MM.1S (cell line): ENCODE data around the gene BORCS6.
A peak's percentile ranks its signal among the peaks of the same experiment; 100 is the strongest.

Experiments used
- DNase-seq: peaks from one replicate; pipeline ENCODE4 v3.0.0-alpha.2; 2015
- H2AFZ ChIP-seq: fragments of 300-600 bp; sonication (generic); 2 replicates; pipeline ENCODE4 v1.6.0; 2016; ENCODE audit warnings: antibody characterized with exemption, low read length
- H3F3A ChIP-seq: fragments of 300-600 bp; sonication (generic); 2 replicates; pipeline ENCODE4 v1.6.1; 2016; ENCODE audit warnings: mild to moderate bottlenecking, antibody characterized with exemption, low read length, moderate library complexity, mixed read lengths; ENCODE audit not compliant: insufficient read depth
- H3K27ac ChIP-seq: fragments of 300-600 bp; sonication (generic); 2 replicates; pipeline ENCODE4 v1.5.1; 2016; ENCODE audit warnings: mild to moderate bottlenecking, low read length
- H3K27me3 ChIP-seq: fragments of 300-600 bp; sonication (generic); replicated peaks from 2 replicates; pipeline ENCODE4 v1.6.0; 2016; ENCODE audit warnings: low read length; ENCODE audit not compliant: insufficient read depth
- H3K36me3 ChIP-seq: fragments of 300-600 bp; sonication (generic); replicated peaks from 2 replicates; pipeline ENCODE4 v1.6.1; 2016; ENCODE audit warnings: mild to moderate bottlenecking, low read length, mixed read lengths; ENCODE audit not compliant: insufficient read depth
- H3K4me1 ChIP-seq: fragments of 300-600 bp; sonication (generic); 2 replicates; pipeline ENCODE4 v1.6.1; 2016; ENCODE audit warnings: low read length, mixed read lengths
- H3K4me2 ChIP-seq: fragments of 300-600 bp; sonication (generic); 2 replicates; pipeline ENCODE4 v1.6.0; 2016; ENCODE audit warnings: low read depth, low read length
- H3K4me3 ChIP-seq: fragments of 300-600 bp; sonication (generic); 2 replicates; pipeline ENCODE4 v1.5.1; 2016; ENCODE audit warnings: low read length, mixed read lengths
- H3K79me2 ChIP-seq: fragments of 300-600 bp; sonication (generic); 2 replicates; pipeline ENCODE4 v1.6.1; 2016; ENCODE audit warnings: mixed run types, low read length, mixed read lengths
- H3K9ac ChIP-seq: fragments of 300-600 bp; sonication (generic); 2 replicates; pipeline ENCODE4 v1.6.1; 2016; ENCODE audit warnings: low read length, mixed read lengths
- H3K9me2 ChIP-seq: fragments of 300-600 bp; sonication (generic); replicated peaks from 2 replicates; pipeline ENCODE4 v1.6.1; 2016; ENCODE audit warnings: mild to moderate bottlenecking, low read length, mixed read lengths; ENCODE audit not compliant: insufficient read depth
- H3K9me3 ChIP-seq: fragments of 300-600 bp; sonication (generic); replicated peaks from 2 replicates; pipeline ENCODE4 v1.6.1; 2016; ENCODE audit warnings: mild to moderate bottlenecking, low read length, mixed read lengths; ENCODE audit not compliant: insufficient read depth
- H4K20me1 ChIP-seq: fragments of 300-600 bp; sonication (generic); 2 replicates; pipeline ENCODE4 v1.6.1; 2016; ENCODE audit warnings: mild to moderate bottlenecking, low read length, moderate library complexity, mixed read lengths; ENCODE audit not compliant: insufficient read depth
- EZH2 ChIP-seq: fragments of 300-600 bp; sonication (generic); optimal IDR thresholded peaks from 2 replicates; pipeline ENCODE3; 2017; ENCODE audit warnings: low read depth, mild to moderate bottlenecking, antibody characterized with exemption, low read length, mixed read lengths
- EZH2phosphoT487 ChIP-seq: fragments of 300-600 bp; sonication (generic); IDR thresholded peaks from 2 replicates; pipeline ENCODE4 v1.6.1; 2018; ENCODE audit warnings: antibody characterized with exemption, low read length
- TF ChIP-seq, protein P1 (sequence below): fragments of 300-600 bp; sonication (generic); IDR thresholded peaks from 2 replicates; pipeline ENCODE4 v1.5.1; 2016; ENCODE audit warnings: antibody characterized with exemption, low read length, mixed read lengths

BORCS6 gene

DNA sequence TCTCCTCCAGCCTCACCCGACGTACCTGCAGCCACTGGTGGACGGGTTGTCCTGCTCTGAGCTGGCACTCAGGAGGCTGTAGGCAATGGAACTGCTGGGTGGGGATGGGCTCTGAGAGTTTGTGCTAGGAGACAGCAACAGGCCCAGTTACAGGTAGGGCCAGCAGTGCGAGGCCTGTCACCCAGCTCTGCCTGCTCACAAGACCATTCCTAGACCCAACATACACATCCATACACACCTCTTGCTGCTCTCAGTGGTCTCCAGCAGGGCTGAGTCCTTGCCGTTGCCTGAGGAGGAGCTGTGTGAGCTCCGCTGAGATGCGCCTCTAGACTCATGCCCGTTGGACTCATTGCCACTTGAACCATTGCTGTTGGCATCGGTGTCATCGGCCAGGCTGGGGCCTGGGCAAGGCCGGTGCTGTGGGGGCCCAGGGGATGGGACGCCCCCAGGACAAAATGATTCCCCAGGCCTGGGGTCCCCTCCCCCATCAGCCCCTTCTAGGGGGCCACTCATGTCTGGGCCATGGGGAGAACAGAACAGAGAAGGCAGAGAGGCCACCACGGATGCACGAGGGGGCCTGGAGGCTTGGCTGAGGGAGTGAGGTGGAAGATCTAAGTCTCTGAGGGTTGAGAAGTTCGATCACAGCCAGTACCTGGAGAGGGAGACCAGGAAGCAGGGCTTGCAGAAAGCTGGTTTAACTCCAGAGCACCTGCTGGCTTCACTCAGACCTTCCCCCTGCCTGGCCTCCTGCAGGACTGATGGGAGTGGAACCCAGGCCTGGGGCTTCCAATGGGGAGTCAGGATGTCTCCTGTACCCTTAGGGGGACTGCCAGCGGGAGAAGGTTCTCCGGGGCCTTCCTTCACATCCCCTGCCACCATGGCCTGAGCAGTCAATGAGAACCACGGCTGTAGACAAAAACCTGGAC lies 39.5 kb downstream of the BORCS6 start:
- no peak overlapping the region for H2AFZ ChIP-seq
- peak overlapping the region; percentile 78 for H3K9ac ChIP-seq
- no peaks in the 10 kb centered on the region for H3K9me3 ChIP-seq
- peak overlapping the region; percentile 76 for H3K4me3 ChIP-seq
- H3K27me3 ChIP-seq, result no peaks in the 10 kb centered on the region
- DNase-seq, result no peak
- no peaks in the 10 kb centered on the region; the same call in 1 of the 2 replicates for H3K36me3 ChIP-seq
- peaks cover 32% of the 10 kb centered on the region for H3K79me2 ChIP-seq
- no peaks in the 10 kb centered on the region for H4K20me1 ChIP-seq
- peaks cover 20% of the 10 kb centered on the region for H3K4me1 ChIP-seq
- peak overlapping the region; percentile 97 for H3K4me2 ChIP-seq
- peaks cover 8% of the 10 kb centered on the region for H3F3A ChIP-seq
- H3K9me2 ChIP-seq, result no peaks in the 10 kb centered on the region
- peak overlapping the region; percentile 69 for H3K27ac ChIP-seq
- TF ChIP-seq, protein P1, sequence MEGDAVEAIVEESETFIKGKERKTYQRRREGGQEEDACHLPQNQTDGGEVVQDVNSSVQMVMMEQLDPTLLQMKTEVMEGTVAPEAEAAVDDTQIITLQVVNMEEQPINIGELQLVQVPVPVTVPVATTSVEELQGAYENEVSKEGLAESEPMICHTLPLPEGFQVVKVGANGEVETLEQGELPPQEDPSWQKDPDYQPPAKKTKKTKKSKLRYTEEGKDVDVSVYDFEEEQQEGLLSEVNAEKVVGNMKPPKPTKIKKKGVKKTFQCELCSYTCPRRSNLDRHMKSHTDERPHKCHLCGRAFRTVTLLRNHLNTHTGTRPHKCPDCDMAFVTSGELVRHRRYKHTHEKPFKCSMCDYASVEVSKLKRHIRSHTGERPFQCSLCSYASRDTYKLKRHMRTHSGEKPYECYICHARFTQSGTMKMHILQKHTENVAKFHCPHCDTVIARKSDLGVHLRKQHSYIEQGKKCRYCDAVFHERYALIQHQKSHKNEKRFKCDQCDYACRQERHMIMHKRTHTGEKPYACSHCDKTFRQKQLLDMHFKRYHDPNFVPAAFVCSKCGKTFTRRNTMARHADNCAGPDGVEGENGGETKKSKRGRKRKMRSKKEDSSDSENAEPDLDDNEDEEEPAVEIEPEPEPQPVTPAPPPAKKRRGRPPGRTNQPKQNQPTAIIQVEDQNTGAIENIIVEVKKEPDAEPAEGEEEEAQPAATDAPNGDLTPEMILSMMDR, result no peak
- no peak for TF ChIP-seq EZH2phosphoT487
- no peak for TF ChIP-seq EZH2

DNA sequence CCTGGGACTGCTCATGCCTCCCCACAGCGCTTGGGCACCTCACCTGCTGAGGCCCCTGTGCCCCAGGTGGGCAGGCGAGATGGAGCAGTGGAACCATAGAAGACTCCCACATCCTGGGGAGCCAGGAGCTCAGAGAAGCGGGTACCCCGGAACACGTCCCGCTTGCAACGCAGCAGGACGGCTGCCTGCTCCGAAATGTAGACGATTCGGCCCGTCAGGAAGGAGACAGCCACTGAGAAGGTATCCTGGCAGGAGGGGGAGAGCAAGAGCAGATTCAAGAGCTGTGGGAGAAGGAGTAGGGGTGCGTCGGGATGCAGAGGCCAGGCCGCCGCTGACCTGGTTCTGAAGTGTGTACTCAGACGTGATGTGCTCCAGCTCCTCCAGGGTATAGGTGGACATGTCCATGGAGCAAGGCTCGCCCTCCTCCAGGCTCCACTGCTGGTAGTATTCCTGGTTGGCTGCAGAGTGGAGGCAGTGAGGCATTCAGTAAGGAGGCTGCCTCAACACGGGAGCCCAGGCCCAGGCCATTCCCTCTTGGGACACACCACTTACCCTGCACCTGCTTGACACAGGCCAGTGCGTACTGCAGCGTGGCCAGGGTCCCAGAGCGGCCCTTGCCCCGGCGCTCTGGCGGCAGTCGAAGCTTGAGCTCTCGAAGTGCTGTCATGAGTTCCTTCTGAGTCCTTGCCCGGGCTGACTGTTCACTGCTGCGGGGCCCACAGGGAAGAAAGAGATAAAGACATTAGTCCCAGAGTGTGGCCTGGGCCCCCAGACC lies 40.4 kb downstream of the BORCS6 start:
- H3K4me2 ChIP-seq, result no peak overlapping the region
- no peak overlapping the region for H3K4me3 ChIP-seq
- no peak overlapping the region for H3K27ac ChIP-seq
- TF ChIP-seq EZH2, result no peak
- TF ChIP-seq, protein P1, result no peak
- no peak for TF ChIP-seq EZH2phosphoT487
- peaks cover 8% of the 10 kb centered on the region for H3F3A ChIP-seq
- H3K36me3 ChIP-seq, result no peaks in the 10 kb centered on the region; the same call in 1 of the 2 replicates
- no peak for DNase-seq
- H3K9me2 ChIP-seq, result no peaks in the 10 kb centered on the region
- no peak overlapping the region for H2AFZ ChIP-seq
- no peak overlapping the region for H3K9ac ChIP-seq
- H3K9me3 ChIP-seq, result no peaks in the 10 kb centered on the region
- H4K20me1 ChIP-seq, result no peaks in the 10 kb centered on the region
- H3K79me2 ChIP-seq, result peaks cover 32% of the 10 kb centered on the region
- H3K27me3 ChIP-seq, result no peaks in the 10 kb centered on the region
- peaks cover 14% of the 10 kb centered on the region for H3K4me1 ChIP-seq

DNA sequence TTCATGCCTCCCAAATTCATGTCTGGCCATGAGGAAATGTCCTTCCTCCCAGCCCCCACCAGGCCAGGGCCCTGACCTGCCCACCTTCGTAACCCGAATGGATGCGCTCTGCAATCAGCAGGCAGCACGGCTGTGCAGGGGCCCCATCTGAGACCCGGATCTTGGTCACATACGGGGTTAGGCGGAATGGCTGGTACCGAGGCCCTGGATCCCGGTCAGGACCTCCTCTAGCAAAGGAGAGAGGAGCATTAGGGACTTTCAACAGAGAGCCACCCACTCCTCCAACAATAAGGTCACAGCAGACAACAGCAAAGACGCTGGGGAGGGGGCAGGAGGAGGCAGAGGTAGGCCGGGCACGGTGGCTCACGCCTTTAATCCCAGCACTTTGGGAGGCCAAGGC lies 41.4 kb downstream of the BORCS6 start:
- Histone ChIP-seq H3K4me1 (peaks cover 14% of the 10 kb centered on the region), H3K27me3 (no peaks in the 10 kb centered on the region), H3K4me3 (no peak overlapping the region), H3K9me3 (no peaks in the 10 kb centered on the region), H3K9ac (no peak overlapping the region), H3K36me3 (no peaks in the 10 kb centered on the region; the same call in 1 of the 2 replicates), H3K79me2 (peaks cover 26% of the 10 kb centered on the region), H3F3A (peaks cover 8% of the 10 kb centered on the region), H3K9me2 (no peaks in the 10 kb centered on the region), H2AFZ (no peak overlapping the region), H3K4me2 (no peak overlapping the region), H3K27ac (no peak overlapping the region), H4K20me1 (no peaks in the 10 kb centered on the region)
- DNase-seq, result no peak
- TF ChIP-seq EZH2phosphoT487 (no peak), EZH2 (no peak)
- TF ChIP-seq, protein P1, result no peak
